ENCODE data around the gene ARHGEF9.

DNA sequence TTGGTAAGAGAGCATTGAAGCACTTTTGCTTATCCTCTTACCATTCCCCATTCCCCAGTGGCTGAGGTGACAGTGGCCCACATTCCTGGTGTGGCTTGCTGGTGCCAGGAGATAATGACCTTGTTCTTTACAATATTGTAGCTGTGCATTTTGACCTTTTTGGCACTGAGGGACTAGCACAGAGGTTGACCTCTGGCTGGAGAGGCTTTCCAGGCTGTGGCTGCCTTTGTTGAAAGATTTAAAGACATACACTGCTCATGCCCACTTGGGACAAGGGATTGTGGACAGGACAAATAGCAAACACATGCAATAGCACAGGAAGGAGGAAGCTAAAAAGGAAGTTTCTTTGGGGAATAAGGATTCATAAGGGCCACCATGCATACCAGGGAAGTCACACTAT lies 65.4 kb downstream of the ARHGEF9 start:
- TF ChIP-seq POLR2A (IDR thresholded peaks at IDR 0.05): no peak
- no peak for TF ChIP-seq CTCF (IDR thresholded peaks at IDR 0.05)
